Hepatocyte (in vitro differentiated cells): ENCODE measurements around the gene CDK15. TPM values are rescaled to one million over a fixed set of nuclear protein-coding genes. Genes with fewer than 3 reads are reported as not detected.

ENCODE experiments used
- DNase-seq: peaks from one replicate; pipeline ENCODE4 v3.0.0-alpha.2; 2016; ENCODE audit warnings: low spot score
- H2AFZ ChIP-seq: fragments of 200-600 bp; sonication (generic); 2 replicates; pipeline ENCODE4 v1.6.0; 2016; ENCODE audit warnings: antibody characterized with exemption, mild to moderate bottlenecking
- H3K27ac ChIP-seq: fragments of 200-600 bp; sonication (generic); 2 replicates; pipeline ENCODE4 v1.5.1; 2016; ENCODE audit warnings: mild to moderate bottlenecking
- H3K27me3 ChIP-seq: fragments of 200-600 bp; sonication (generic); 2 replicates; pipeline ENCODE4 v1.6.1; 2016
- H3K36me3 ChIP-seq: fragments of 200-600 bp; sonication (generic); replicated peaks from 2 replicates; pipeline ENCODE4 v1.5.1; 2016; ENCODE audit warnings: low read depth; ENCODE audit not compliant: insufficient read depth
- H3K4me1 ChIP-seq: fragments of 200-600 bp; sonication (generic); 2 replicates; pipeline ENCODE4 v1.5.1; 2016; ENCODE audit warnings: mild to moderate bottlenecking, moderate library complexity; ENCODE audit not compliant: insufficient read depth
- H3K4me2 ChIP-seq: fragments of 200-600 bp; sonication (generic); 2 replicates; pipeline ENCODE4 v1.6.0; 2016
- H3K4me3 ChIP-seq: fragments of 200-600 bp; sonication (generic); 2 replicates; pipeline ENCODE4 v1.5.1; 2016; ENCODE audit warnings: mild to moderate bottlenecking
- H3K79me2 ChIP-seq: fragments of 200-600 bp; sonication (generic); 2 replicates; pipeline ENCODE4 v1.6.0; 2017; ENCODE audit warnings: mild to moderate bottlenecking
- H3K9me2 ChIP-seq: fragments of 200-600 bp; sonication (generic); replicated peaks from 2 replicates; pipeline ENCODE4 v1.6.0; 2017; ENCODE audit warnings: mild to moderate bottlenecking; ENCODE audit not compliant: insufficient read depth
- H3K9me3 ChIP-seq: fragments of 200-600 bp; sonication (generic); 2 replicates; pipeline ENCODE4 v1.5.1; 2016; ENCODE audit warnings: low read depth, mild to moderate bottlenecking
- H4K20me1 ChIP-seq: fragments of 200-600 bp; sonication (generic); 2 replicates; pipeline ENCODE4 v1.6.0; 2016; ENCODE audit warnings: mild to moderate bottlenecking; ENCODE audit not compliant: insufficient read depth, poor library complexity, severe bottlenecking
- EZH2 ChIP-seq: fragments of 200-600 bp; sonication (generic); IDR thresholded peaks from 2 replicates; pipeline ENCODE4 v1.6.1; 2016; ENCODE audit warnings: antibody characterized with exemption, mild to moderate bottlenecking, borderline replicate concordance
- EZH2phosphoT487 ChIP-seq: fragments of 200-600 bp; sonication (generic); IDR thresholded peaks from one replicate; pipeline ENCODE4 v1.6.1; 2018; ENCODE audit warnings: antibody characterized with exemption, mild to moderate bottlenecking, low read depth, moderate library complexity; ENCODE audit not compliant: unreplicated experiment, severe bottlenecking
- WGBS: methylation state at CpG from one replicate; pipeline ENCODE4 v1.1.6; 2016; ENCODE audit warnings: low lambda C conversion rate; ENCODE audit errors: missing lambda C conversion rate; 5-methylcytosine and 5-hydroxymethylcytosine counted together
- polyA plus RNA-seq: library from polyadenylated mRNA; unstranded; fragments of >200 nt; fragmentation: Nextera tagmentation; extraction: Ambion mirVana; gene quantifications from 2 replicates; pipeline ENCODE4 v1.2.1, GENCODE V29; 2016
- total RNA-seq: library from RNA; depleted of rRNA; stranded (reverse); fragments of >200 nt; gene quantifications from 2 replicates; pipeline ENCODE4 v1.2.3, GENCODE V29; 2014
- TF ChIP-seq, protein P1 (sequence below): fragments of 200-600 bp; sonication (generic); IDR thresholded peaks from 2 replicates; pipeline ENCODE4 v1.5.1; 2016; ENCODE audit warnings: antibody characterized with exemption, mild to moderate bottlenecking; ENCODE audit not compliant: poor library complexity

The CDK15 gene
- total and polyA plus RNA-seq, 2 experiments from 2014 or later = 0.17 to 4.0 TPM

DNA sequence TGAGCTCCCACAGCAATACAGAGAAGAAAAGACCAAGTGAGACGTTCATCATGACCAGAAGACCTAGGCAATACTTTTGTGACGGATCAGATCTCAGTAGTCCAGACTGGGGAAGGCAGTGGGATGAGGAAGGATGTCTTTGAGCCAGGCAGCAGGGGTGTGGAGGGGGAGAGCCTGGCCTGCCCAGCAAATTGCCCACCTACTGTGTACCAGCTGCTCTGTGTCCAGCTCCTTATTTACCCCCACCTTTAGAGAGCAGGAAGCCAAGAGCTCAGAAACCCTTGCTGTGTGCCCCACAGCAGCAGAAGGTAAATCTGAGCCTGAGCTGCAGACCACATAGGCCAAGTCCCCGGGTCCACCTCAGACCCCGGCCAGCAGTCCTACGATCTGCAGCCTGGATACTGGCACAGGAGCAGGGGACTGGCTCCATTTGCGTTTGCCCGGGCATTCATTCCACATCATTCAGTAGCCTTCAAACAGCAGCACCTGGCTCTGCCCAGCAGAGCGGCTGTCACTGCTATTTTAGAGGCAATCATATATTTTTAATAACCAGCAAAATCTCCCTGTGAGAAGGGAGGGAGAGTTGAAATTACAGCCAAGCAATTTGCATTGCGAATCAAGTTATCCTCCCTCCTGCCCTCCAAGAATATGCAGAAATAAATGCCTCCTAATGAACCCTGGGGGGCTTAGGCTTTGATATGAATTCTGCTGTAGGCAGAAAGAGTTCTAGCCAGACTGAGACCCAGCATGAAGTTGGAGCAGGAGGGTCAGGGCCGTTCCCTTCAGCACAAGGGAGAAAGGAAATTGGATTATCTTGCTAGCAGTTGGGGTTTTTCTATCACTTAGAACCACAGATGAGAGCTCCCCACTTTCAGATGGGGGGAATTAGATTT, 117.3 kb downstream of the CDK15 start:
- Histone ChIP-seq H3K9me3 (no peaks in the 10 kb centered on the region), H3K9me2 (no peaks in the 10 kb centered on the region), H3K27me3 (no peaks in the 10 kb centered on the region), H3K36me3 (no peaks in the 10 kb centered on the region), H3K4me1 (peaks cover 3% of the 10 kb centered on the region), H4K20me1 (no peaks in the 10 kb centered on the region), H3K79me2 (no peaks in the 10 kb centered on the region), H3K4me3 (no peak overlapping the region), H3K27ac (no peak overlapping the region), H3K4me2 (no peak overlapping the region), H2AFZ (no peak overlapping the region)
- TF ChIP-seq, protein P1, sequence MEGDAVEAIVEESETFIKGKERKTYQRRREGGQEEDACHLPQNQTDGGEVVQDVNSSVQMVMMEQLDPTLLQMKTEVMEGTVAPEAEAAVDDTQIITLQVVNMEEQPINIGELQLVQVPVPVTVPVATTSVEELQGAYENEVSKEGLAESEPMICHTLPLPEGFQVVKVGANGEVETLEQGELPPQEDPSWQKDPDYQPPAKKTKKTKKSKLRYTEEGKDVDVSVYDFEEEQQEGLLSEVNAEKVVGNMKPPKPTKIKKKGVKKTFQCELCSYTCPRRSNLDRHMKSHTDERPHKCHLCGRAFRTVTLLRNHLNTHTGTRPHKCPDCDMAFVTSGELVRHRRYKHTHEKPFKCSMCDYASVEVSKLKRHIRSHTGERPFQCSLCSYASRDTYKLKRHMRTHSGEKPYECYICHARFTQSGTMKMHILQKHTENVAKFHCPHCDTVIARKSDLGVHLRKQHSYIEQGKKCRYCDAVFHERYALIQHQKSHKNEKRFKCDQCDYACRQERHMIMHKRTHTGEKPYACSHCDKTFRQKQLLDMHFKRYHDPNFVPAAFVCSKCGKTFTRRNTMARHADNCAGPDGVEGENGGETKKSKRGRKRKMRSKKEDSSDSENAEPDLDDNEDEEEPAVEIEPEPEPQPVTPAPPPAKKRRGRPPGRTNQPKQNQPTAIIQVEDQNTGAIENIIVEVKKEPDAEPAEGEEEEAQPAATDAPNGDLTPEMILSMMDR = no peak
- TF ChIP-seq EZH2 (no peak), EZH2phosphoT487 (no peak)
- 77% methylated on average over 10 of the region's 10 CpGs for WGBS
- no peak for DNase-seq

DNA sequence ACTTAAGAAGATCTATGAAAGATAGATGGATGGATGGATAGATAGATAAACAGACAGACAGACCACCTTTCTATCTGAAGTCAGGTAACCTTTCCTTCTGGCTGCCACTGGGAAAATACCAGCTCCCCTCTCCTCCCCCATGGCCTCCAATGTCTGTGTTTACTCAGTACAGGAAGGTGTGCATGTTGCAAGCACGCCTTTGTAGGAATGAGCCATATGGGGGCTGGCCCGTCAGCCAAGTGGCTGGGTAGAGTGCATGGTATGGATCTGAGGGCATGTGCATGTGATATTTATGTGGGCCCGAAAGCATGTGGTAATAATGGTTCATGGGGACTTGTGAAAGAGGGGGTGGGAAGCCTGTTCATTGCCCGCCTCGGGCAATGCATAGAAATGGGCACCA, 118.1 kb downstream of the CDK15 start:
- Histone ChIP-seq H3K27ac (no peak overlapping the region), H3K4me3 (no peak overlapping the region), H3K4me2 (no peak overlapping the region), H3K4me1 (no peaks in the 10 kb centered on the region), H3K27me3 (no peaks in the 10 kb centered on the region), H3K79me2 (no peaks in the 10 kb centered on the region), H4K20me1 (no peaks in the 10 kb centered on the region), H3K9me3 (no peaks in the 10 kb centered on the region), H2AFZ (no peak overlapping the region), H3K36me3 (no peaks in the 10 kb centered on the region), H3K9me2 (no peaks in the 10 kb centered on the region)
- TF ChIP-seq EZH2phosphoT487 (no peak), EZH2 (no peak)
- TF ChIP-seq, protein P1 = no peak
- 84% methylated on average over 5 of the region's 5 CpGs for WGBS
- DNase-seq = no peak

DNA sequence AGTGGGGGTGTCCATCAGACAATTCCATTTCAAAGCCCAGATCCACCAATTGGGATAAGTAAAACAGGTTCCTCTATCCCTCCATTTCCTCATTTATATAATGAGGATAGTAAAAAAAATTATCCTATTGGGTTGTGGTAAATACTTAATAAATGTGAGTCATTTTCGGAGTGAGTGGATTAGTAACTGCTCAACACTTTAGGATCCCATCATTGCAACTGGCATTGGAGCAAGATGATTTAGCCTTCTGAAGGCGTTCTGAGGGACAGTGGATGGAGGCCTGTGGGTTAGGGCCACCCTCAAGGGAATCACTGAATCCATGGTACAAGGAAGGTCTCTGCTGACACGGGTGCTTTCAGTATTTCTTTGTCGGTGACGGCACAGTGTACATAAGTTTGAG, 118.7 kb downstream of the CDK15 start:
- Histone ChIP-seq H3K27ac (no peak overlapping the region), H3K4me3 (no peak overlapping the region), H2AFZ (no peak overlapping the region), H3K27me3 (no peaks in the 10 kb centered on the region), H3K9me2 (no peaks in the 10 kb centered on the region), H3K9me3 (no peaks in the 10 kb centered on the region), H3K79me2 (no peaks in the 10 kb centered on the region), H4K20me1 (no peaks in the 10 kb centered on the region), H3K4me1 (no peaks in the 10 kb centered on the region), H3K4me2 (no peak overlapping the region), H3K36me3 (no peaks in the 10 kb centered on the region)
- 92% methylated on average over 5 of the region's 5 CpGs for WGBS
- no peak for TF ChIP-seq EZH2phosphoT487
- TF ChIP-seq EZH2 = no peak
- TF ChIP-seq, protein P1 = no peak
- DNase-seq = no peak
